HG02678 (cell line): ENCODE data around the gene EMC1.
"Not testable (repeated sequence)": the region's sequence is repeated elsewhere in the genome, so short reads cannot be mapped to it uniquely, and the experiment has no call there.

ENCODE experiments used
- ATAC-seq: cut with Tn5 transposase; IDR thresholded peaks from one replicate; pipeline ENCODE4 v1.9.1; 2021; ENCODE audit warnings: mild to moderate bottlenecking, moderate library complexity; ENCODE audit not compliant: unreplicated experiment

The EMC1 gene

DNA sequence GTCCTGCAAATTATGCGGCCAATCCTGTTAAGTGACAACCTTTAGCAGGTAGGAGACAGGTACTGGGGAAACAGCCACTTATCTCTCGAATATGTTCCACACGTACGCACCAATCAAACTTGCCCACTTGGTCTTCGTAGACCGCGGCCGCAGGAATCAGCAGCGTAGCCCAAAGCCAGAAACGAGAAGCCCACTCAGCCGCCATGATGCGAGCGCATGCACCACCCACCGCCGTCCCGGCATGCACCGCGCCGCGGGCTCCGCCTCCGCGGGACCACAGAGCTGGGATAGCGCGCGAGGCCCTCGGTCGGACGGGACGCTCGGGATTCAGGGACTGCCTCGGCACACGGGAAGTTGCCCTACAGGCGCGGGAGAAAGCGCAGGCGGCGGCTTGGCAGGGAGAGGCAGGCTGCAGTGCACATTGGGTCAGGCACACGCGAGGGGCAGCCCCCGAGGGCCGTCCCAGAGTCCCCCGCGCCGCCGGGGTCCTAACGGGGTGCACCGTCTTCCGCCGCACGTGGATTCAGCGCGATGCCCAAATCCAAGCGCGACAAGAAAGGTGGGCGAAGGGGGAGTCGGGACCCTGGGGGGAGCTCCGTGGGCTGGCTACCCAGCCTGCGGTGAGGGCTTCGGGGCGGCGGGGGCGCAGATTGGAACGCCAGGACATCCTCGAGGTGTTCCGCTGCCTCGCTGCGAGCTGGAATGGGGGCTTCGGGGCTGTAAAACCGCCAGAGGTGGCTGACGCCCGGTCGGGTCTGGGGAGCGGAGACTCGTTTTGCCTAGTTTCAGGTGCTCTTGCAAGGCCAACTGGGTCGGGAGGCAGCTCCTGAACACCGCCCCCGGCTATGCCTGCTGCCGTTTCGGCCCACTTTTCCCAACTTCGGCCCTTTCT is at the start of gene EMC1, which contains the start of gene MRTO4:
Gene EMC1, minus strand, starts transcription at position 220 of the 892 bp plus-strand sequence. Its CDS starts 15 bp downstream, at position 205.
Gene MRTO4, plus strand, starts transcription at position 501 of the 892 bp plus-strand sequence. Its CDS starts 31 bp downstream, at position 532.
- peak; percentile 91 for ATAC-seq

DNA sequence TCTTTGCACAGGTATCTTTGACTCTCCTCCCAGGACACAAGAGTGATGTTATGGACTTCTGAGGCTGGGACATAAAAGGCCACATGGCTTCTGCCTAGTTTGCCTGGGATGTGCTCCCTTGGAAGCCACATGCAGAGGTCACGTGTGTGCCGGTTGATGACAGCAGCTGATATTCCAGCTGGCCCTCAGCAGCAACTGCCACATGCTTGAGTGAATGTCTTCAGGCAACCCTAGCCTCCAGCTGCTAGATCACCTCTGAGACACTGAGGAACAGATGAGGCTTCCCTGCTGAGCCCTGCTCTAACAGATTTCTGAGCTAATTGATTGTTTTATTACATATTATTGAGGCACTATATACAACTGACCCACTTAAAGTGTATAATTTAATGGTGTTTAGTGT is 48.9 kb upstream of the EMC1 start:
- no peak for ATAC-seq

DNA sequence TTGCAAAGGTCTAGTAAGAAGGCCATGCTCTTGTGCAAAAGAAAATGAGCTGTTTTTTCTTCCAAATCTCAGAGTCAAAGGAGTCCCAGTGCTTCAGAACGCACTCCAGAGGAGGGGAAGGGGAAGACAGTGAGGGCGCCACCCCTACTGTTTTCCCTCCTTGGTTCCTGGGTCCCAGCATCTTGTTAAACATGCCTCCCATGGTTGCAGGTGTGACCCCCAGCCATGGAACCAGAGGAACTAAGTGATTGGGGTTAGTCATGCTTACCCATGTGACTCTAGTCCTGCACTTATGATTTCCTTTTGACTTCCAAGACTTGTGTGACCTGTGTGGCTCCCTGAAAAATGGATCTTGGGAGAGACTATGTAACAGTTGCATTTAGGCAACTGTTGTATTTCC is 43.3 kb upstream of the EMC1 start:
- ATAC-seq, result no peak

DNA sequence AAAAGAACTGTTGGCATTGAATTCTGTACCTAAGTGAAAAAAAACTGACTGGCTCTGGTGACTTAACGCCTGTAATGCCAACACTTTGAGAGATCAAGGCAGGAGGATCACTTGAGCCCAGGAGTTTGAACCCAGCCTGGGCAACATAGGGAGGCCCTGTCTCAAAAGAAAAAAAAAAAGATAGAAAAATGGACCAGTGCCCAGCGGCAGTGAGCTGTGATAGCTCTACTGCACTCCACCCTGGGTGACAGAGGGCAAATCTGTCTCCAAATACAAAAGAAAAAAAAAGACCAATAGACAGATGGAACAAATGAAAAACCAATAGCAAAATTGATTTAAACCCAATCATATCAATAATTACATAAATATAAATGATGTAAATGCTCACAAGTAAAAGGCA is 37.9 kb upstream of the EMC1 start:
- no peak for ATAC-seq

DNA sequence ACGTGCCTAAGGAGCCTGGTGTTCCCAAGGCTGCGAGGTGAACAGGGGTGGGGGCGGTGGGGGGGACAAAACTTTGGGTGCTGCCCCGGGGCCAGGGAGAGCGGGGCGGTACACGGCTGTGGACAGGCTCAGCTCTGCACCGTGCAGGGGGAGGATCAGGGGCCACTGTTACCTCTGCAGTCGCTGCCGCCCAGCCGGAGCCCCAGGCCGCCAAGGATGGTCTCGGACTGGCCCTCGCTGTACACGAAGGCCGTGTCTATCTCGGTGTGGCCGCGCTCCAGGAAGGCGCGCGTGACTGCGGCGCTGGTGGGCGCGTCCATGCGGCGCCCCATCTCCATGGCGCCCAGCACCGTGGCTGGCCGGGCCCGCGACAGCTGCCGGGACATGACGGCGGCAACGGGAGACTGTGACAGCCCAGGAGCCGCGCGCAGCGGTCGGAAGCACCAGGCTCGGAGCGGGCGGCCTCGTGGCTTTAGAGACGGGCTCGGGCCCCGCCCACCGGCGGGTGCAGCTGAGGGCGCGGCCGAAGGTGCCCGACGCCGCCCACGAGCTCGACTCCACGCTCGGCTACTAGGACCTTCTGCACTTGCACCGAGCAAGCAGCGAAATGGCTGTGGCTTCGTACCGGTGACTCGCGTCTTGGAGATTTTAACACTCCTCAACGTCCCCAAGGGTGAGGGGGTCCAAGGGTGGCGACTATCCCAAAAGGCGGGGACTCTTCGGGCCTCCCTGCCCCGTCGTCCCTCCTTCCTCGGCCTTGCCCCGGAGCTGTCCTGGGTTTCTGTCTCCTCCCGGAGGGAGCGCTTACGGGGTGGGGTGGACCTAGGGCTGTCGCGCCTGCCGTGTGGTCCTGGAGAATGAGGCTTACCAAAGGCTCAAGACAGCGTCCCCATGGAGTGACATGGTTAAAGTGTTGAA is 37.3 kb upstream of the EMC1 start, which contains the start of gene AKR7A3:
Gene AKR7A3, minus strand, starts transcription at position 447 of the 918 bp plus-strand sequence. Its CDS starts 61 bp downstream, at position 386.
- ATAC-seq, result not testable (repeated sequence)

DNA sequence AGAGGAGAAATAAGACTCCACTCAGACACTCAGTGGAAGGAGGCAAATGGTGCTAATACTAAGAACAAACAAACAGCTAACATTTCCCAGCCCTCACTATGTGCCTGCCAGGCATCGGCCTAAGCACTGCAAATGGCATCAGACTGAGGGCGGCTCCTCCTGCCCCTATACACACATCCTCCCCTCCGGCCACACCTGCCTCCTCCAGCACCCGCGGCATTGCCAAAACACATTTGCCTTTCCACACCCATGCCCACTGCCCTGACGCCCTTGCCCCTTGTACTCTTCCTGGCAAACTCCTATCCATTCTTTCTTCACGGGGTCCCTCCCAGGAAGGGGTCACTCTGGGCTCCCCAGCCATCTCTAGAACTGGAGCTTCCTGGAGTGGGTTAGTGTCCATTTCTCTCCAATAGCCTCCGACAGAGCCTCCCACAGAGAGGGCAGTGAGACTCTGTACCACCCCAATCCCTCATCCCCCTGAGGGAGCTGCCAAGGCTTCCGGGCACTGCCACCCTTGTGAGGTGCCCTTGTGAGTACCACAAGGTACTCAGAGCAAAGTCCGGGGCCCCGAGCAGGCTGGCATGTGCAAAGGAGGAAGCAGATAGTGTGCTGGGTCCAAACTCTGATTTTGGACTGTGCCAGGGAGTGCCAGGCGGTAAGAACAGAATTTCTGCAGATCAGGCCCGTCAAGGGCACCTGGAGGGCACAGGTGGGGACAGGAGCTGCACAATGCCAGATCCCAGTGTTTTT is 36.3 kb upstream of the EMC1 start:
- ATAC-seq, result no peak

DNA sequence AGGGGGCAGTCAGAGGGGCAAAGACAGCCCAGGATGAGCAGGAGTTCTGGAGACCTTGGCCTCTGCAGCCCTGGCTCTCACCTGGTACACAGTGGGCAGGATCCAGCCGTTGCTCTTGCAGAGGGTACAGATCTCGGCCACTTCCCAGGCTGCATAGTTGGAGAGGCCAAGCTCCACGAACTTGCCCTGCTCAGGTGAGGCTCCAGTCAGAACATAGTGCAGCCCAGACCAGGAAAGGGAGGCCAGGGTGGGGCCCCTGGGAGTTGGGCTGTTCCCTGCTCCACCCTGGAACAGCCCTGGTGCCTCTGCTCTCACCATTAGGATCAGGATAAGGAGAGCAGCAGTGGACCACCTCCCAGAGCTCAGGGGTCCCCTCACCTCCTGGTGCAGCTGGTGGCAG is 34.5 kb upstream of the EMC1 start:
- not testable (repeated sequence) for ATAC-seq

DNA sequence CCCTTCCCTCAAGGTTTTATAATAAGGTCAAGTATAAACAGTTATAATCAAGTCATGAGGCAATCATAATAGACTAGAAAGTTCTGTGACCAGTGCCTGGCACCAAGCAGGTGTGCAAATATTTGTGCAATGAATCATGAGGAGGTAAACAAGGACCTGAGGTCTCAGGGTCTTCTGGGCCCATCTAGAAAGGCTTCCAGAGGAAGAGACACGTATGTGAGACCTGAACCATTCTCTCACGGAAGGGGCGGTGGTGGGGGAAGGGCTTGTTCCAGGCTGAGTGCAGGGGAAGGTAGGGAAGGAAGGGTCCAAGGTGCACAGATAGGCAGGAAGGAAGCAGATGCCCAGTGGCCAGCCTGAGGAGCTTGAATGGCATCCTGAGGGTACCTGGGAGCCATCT is 34.0 kb upstream of the EMC1 start:
- ATAC-seq, result not testable (repeated sequence)

DNA sequence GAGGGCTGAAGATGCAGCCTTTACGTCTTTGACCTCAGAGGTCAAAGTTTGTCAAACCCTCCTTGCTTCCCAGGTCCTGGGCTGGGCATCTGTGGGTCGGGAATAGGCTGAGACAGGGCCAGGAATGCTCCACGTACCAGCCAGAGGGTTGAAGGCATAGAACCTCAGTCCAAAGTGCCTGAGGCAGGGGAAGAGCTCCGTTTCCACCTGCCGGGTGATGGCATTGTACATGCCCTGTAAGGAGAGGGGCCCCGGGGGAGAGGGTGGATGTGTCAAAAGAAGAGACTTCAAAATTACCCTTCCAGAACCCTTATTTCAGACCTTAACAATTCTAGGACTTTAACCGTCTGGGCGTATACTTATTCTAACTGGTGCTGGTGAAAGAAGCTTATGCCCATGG is 33.6 kb upstream of the EMC1 start:
- ATAC-seq, result no peak

DNA sequence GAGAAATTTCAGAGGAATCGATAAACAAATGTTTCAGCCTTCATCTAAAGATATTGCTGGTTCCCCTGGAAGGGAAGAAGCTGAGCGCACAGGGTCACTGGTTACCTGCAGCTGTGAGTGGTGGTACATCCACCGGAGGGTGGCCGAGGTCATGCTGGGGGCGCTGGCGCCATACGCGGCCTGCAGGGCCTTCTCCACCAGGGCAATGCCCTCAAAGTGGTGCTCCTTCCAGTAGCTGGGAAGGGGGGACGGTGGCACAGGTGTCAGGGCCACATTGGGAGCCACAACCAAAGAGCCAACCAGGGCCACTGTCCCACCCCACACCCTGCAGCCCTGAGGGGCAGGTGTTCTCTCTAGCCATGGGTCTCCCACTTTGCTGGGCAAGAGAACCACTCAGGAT is 32.6 kb upstream of the EMC1 start:
- no peak for ATAC-seq

DNA sequence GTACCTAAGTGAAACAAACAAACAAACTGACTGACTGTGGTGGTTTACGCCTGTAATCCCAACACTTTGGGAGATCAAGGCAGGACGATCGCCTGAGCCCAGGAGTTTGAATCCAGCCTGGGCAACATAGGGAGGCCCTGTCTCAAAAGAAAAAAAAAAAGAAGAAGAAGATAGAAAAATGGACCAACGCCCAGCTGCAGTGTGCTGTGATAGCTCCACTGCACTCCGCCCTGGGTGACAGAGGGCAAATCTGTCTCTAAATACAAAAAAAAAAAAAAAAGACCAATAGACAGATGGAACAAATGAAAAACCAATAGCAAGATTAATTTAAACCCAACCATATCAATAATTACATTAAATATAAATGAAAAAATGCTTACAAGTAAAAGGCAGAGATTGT is 23.3 kb upstream of the EMC1 start:
- no peak for ATAC-seq

DNA sequence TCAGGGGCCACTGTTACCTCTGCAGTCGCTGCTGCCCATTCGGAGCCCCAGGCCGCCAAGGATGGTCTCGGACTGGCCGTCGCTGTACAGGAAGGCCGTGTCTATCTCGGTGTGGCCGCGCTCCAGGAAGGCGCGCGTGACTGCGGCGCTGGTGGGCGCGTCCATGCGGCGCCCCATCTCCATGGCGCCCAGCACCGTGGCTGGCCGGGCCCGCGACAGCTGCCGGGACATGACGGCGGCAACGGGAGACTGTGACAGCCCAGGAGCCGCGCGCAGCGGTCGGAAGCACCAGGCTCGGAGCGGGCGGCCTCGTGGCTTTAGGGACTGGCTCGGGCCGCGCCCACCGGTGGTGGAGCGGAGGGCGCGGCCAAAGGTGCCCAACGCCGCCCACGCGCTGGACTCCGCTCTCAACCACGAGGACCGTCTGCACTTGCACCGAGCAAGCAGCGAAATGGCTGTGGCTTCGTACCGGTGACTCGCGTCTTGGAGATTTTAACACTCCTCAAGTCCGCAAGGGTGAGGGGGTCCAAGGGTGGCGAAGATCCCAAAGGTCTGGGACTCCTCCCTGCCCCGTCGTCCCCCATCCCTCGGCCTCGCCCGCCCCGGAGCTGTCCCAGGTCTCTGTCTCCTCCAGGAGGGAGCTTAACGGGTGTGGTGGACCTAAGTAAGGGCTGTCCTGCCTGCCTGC is 22.7 kb upstream of the EMC1 start:
- ATAC-seq, result not testable (repeated sequence)

DNA sequence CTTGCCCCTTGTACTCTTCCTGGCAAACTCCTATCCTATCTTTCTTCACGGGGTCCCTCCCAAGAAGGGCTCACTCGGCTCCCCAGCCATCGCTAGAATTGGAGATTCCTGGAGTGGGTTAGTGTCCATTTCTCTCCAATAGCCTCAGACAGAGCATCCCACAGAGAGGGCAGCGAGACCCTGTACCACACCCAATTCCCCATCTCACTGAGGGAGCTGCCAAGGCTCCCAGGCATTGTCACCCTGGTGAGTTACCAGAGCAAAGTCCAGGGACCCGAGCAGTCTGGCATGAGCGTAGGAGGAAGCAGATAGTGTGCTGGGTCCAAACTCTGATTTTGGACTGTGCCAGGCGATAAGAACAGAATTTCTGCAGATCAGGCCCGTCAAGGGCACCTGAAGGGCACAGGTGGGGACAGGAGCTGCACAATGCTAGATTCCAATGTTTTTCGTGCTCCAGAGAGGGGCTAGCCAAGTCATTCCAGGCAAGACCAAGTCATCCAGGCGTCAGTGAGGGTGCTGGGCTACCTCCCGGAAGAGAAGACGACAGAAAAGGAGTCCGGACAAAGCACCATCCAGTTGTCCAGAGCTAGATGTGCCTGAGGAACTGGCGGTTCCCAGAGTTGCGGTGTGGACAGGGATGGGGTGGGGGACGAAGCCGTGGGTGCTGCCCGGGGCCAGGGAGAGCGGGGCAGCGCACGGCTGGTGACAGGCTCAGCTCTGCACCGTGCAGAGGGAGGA is 22.0 kb upstream of the EMC1 start:
- ATAC-seq, result no peak

DNA sequence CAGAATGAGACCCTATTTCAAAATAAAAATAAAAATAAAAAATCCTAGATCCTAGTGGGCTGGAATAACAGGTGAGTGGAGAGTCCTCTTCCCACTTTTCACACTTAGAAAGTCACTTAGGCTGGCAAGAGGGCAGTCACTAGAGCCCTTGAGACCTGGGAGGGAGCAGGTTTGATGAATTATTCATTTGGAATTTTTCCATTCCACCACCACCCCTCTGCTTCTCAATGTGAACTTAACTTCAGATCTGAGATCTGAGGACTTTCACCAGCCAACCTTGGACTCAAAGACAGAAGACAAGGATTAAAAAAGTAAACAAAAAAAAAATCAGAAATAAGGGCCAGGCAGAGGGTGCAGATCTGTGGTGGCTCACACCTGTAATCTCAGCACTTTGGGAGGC is 20.7 kb upstream of the EMC1 start:
- ATAC-seq, result no peak

DNA sequence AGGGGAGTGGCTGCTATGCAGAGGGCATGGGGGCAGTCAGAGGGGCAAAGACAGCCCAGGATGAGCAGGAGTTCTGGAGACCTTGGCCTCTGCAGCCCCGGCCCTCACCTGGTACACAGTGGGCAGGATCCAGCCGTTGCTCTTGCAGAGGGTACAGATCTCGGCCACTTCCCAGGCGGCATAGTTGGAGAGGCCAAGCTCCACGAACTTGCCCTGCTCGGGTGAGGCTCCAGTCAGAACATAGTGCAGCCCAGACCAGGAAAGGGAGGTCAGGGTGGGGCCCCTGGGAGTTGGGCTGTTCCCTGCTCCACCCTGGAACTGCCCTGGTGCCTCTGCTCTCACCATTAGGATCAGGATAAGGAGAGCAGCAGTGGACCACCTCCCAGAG is 19.0 kb upstream of the EMC1 start:
- ATAC-seq, result not testable (repeated sequence)

DNA sequence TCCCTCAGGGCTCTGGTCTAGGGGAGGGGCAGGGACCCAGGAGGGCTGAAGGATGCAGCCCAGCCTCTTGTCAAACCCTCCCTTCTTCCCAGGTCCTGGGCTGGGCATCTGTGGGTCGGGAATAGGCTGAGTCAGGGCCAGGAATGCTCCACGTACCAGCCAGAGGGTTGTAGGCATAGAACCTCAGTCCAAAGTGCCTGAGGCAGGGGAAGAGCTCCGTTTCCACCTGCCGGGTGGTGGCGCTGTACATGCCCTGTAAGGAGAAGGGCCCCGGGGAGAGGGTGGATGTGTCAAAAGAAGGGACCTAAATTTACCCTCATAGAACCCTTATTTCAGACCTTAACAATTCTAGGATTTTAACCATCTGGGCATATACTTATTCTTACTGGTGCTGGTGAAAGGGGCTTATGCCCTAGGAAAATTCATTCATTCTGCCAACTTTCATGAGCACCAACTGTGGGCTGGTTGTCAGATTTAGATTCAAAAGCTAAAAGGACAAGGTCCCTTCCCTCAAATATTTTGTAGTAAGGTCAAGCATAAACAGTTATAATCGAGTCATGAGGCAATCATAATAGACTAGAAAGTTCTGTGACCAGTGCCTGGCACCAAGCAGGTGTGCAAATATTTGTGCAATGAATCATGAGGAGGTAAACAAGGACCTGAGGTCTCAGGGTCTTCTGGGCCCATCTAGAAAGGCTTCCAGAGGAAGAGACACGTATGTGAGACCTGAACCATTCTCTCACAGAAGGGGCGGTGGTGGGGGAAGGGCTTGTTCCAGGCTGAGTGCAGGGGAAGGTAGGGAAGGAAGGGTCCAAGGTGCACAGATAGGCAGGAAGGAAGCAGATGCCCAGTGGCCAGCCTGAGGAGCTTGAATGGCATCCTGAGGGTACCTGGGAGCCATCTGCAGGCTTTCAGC is 18.4 kb upstream of the EMC1 start:
- ATAC-seq, result not testable (repeated sequence)

DNA sequence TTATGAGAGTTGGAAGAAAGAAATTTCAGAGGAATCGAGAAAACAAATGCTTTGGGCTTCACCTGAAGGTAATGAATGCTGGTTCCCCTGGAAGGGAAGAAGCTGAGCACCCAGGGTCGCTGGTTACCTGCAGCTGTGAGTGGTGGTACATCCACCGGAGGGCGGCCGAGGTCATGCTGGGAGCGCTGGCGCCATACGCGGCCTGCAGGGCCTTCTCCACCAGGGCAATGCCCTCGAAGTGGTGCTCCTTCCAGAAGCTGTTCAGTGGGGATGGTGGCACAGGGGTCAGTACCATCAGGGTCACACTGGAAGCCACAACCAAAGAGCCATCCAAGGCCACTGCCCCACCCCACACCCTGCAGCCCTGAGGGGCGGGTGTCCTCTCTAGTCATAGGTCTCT is 17.1 kb upstream of the EMC1 start:
- no peak for ATAC-seq

DNA sequence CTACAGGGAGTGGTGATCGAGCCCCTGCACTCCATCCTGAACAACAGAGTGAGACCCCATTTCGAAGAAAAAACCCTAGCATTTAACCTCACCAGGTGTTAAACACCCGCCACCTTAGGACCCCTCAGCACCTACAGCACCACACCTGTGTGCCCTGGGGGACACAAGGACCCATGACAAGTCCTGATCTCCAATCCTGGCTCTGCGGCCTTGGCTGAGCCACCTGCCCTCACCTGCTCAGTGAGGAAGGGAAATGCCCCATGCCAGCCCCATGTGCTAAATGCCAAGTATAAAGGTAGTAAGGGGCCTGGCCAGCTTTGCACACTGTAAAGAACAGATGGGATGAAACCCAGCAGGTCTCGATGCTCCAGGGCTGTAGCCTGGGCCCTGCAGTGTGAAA is 11.4 kb upstream of the EMC1 start:
- no peak for ATAC-seq
